HG03520 (cell line): Measurements from ENCODE around the gene METTL13.

Experiments used
- ATAC-seq: cut with Tn5 transposase; IDR thresholded peaks from one replicate; pipeline ENCODE4 v1.9.1; 2021; ENCODE audit warnings: mild to moderate bottlenecking, moderate library complexity; ENCODE audit not compliant: unreplicated experiment

METTL13 gene

DNA sequence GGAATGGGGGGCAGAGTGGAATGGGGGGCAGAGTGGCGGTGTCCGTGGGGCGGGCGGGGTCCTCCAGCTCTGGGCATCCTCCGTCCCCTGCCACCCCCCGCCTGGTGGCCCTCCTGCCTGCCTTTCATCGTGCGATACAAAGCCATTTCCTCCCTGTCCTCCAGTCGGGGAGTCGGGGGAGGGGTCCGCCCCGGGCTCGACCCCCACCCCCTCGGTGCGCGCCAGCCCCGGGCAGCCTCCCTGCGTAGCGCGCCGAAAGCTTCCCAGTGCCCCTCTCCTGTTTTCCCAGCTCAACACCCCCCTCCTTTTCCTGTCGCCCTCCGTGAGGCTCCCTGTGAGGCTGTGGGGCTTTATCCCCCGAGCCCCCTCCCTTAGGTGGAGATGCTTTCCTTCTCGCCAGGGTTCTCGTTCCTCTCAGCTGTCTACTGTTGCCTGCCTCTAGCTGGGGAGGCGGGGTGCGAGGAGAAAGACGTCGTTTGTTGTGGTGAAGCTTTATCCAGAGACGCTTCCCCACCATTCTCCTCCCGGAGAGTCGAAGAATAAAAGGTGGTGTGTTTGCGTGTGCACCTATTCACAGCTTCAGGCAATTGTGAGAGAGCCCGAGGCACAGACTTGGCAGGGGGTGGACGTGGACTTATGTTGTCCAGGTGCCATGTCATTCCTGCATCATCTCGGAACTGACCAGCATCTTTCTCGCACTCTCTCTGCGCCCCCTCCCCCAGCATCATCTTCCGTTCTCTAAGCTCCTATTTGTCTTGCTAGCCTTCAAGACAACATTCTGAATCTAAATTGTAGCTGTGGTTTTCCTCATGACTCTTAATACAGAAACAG is 60.7 kb downstream of the METTL13 start:
- no peak for ATAC-seq

DNA sequence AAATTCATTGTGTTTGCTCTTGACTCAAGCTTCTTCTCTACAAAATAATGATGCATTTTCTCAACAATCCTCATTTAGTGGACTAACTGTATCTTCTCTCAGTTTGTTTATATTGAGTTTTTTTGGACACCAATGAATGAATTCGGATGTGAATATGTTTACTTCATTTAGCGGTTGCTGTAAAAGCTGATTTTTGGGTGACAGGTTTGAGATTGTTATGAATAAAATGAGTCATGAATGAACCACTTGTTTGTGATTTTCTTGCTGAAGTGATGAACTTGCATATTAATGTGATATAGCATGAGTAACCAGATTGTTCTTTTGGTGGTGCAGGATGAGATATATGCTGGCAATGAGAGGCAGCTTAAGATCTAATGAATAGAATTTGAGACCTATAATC is 62.9 kb downstream of the METTL13 start:
- ATAC-seq: no peak

DNA sequence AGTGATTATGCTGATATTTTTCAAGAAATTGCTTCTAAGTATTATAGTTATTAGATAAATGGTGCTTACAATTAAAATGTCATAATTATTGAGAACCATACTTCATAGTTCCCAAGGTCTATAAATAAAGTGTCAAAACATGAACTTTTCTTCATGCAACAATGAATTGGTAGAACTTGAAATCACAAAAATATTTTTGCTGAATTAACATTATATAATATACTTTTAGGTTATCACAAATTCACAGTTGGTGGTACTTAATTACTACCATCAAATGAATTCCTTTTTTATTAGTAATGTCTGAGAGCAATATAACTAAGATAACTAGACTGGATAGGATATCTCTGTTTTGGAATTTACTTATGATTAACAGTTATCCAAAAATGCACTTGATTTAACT is 64.5 kb downstream of the METTL13 start:
- no peak for ATAC-seq
